Fibroblast of skin of left biceps (primary cell): ENCODE measurements around the gene SIRT2.
A peak's percentile ranks its signal among the peaks of the same experiment; 100 is the strongest.
"Not testable (repeated sequence)": the region's sequence is repeated elsewhere in the genome, so short reads cannot be mapped to it uniquely, and the experiment has no call there.

ENCODE experiments used
- DNase-seq, 2 experiments: peaks; one replicate each; pipeline ENCODE4 v3.0.0-alpha.2; 2013; ENCODE audit warnings: low read depth in 2 of 2

The SIRT2 gene

GRCh38 chr19:38869160-38869835 lies 30.1 kb downstream of the SIRT2 start:
- DNase-seq, result no peak

GRCh38 chr19:38868551-38868950 lies 30.9 kb downstream of the SIRT2 start:
- no peak for DNase-seq

- DNase-seq, result no peak
These were observed 32.1 kb downstream of the SIRT2 start for GRCh38 chr19:38867171-38867780.

- DNase-seq, result no peak
These were observed 36.9 kb downstream of the SIRT2 start for GRCh38 chr19:38862321-38863059.

DNA sequence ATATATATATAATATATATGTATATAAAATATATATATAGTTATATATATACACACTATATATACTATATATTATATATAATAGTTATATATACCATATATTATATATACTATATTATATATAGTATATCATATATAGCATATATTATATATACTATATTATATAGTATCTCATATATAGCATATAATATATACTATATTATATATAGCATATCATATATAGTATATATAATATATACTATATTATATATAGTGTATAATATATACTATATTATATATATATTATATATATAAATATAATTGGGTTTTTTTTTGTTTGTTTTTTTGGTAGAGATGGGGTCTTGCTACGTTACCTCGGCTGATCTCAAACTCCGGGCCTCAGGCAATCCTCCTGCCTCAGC lies 38.0 kb downstream of the SIRT2 start:
- no peak for DNase-seq

GRCh38 chr19:38859631-38860204 lies 39.7 kb downstream of the SIRT2 start:
- DNase-seq, result not testable (repeated sequence)

DNA sequence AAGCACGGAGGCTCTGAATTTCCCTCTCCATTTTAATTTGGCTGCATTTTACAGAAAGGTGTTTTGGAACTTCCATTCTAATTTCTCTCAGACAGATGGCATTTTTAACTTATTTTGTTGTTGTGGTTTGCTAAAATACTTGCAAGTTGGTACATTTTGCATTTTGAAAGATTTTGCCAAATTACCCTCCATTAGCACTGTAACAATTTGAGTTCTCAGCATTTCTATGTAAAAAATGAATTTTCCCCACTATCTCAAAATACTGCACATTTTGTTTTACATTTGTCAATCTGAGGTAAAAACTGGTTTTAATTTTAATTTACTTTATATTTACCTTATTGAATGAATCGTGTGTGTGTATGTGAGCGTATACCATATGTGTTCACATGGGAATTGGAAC lies 42.6 kb downstream of the SIRT2 start:
- DNase-seq, result no peak

DNA sequence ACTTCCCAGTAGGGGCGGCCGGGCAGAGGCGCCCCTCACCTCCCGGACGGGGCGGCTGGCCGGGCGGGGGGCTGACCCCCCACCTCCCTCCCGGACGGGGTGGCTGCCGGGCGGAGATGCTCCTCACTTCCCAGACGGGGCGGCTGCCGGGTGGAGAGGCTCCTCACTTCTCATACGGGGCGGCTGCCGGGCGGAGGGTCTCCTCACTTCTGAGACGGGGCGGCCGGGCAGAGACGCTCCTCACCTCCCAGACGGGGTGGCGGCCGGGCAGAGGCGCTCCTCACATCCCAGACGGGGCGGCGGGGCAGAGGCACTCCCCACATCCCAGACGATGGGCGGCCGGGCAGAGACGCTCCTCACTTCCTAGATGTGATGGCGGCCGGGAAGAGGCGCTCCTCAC lies 43.7 kb downstream of the SIRT2 start:
- not testable (repeated sequence) for DNase-seq

DNA sequence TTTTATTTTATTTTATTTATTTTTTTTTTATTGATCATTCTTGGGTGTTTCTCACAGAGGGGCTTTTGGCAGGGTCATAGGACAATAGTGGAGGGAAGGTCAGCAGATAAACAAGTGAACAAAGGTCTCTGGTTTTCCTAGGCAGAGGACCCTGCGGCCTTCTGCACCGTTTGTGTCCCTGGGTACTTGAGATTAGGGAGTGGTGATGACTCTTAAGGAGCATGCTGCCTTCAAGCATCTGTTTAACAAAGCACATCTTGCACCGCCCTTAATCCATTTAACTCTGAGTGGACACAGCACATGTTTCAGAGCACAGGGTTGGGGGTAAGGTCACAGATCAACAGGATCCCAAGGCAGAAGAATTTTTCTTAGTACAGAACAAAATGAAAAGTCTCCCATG lies 44.5 kb downstream of the SIRT2 start:
- DNase-seq, result not testable (repeated sequence)

DNA sequence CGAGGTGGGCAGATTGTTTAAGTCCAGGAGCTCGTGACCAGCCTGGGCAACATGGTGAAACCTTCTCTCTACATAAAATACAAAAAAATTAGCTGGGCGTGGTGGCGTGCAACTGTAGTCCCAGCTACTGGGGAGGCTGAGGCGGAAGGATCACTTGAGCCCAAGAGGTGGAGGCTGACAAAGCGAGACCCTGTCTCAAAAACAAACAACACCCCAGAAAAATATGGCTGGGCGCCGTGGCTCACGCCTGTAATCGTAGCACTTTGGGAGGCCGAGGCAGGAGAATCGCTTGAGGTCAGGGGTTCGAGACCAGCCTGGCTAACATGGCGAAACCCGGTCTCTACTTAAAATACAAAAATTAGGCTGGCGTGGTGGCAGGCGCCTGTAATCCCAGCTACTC lies 46.2 kb downstream of the SIRT2 start:
- no peak for DNase-seq

DNA sequence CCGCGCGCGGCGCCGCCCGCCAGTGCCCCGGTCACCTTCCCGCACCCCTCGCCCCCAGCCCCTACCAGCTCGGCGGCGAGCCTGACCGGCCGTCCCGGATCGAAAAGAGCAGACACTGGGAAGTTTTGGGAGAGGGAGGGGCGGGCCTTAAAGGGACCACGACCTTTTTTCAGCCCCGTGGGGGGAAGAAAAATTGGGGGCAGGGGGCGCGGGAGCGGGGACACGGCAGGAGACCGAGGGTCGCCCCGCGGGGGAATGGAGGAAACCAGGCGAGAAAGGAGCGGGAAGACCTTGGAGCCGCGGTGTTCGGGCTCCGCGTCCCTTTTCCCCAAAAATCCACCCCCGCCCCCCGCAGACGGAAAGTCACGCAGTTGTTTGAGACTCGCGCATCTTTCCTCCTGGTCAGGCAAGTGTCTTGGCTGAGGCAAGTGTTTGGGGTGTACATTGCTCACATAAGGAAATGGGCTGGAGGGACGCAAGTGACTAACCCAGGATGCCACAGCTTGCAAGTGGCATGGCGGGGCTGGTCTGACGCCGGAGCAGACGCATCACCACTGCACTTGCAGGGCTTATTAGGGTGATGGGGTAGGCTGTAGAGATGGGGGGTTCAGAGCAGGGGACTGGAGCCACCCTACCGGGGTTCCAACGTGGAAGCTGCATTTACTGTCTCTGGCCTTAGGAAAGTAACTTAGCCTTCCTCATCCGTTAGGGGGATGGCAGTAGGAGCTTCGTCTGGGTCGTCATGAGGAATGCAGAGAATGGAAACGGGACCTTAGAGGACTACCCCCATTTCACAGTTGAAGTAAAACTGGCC lies 47.0 kb downstream of the SIRT2 start:
- DNase-seq, result no peak

DNA sequence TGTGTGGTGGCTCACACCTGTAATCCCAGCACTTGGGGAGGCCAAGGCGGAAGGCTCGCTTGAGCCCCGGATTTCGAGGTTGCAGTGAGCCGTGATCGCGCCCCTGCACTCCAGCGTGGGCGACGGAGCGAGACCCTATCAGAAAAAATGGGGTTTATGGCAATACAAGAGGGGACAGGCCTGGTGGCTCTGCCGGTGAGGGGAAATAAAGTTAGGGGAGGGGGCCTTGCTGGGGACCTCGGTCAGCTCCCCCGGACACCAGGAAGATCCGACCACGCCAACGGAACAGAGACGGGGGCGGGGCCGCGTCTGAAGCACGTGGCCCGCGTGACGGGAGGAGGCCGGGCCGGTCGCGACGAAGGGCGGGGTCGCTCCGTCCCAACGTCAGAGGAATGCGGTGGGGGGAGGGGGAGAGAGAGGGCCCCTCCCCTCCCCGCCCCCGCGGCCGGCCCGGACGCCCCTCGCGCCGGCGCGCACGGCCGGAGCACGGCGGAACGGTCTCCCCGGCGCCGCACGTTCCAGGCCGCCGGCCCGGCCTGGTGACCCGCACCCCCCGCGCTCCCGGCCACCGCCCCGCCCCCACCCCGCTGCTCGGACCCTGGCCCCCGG lies 47.7 kb downstream of the SIRT2 start:
- peak; percentile 78 to 82 for DNase-seq

DNA sequence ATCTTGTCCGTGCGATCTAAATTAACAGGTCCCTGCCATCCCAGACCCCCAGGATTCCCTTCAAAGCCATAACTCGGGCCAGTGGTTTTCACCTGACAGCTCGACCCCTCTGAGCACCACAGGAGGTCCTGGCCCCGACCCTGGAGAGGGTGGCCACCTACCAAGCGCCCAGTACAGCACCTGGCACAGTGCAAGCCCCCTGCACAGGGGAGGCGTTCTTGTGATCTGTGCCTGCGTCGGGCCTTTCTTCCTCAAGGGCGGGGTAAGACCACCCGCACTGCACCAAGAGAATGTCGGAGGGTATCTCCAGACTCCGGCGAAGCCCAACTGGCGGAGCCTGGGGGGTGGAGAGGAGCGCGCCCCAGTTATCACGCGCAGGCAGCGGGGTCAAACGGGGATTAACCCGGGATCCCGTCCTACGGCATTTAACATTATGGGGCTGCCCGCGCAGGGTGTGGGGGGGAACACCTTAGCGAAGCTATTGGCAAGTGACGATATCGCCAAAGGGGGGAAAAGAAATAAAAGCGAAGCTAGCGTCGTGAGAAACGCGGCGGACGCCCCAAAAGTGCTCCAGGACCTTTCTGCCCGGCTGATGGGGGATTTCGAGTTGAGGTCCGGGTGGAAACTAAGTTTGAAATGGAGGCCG lies 48.3 kb downstream of the SIRT2 start:
- DNase-seq, result no peak

GRCh38 chr19:38850436-38850975 lies 48.9 kb downstream of the SIRT2 start:
- peak; percentile 100 for DNase-seq

GRCh38 chr19:38849860-38850435 lies 49.5 kb downstream of the SIRT2 start, which contains the start of gene HNRNPL:
Gene HNRNPL, minus strand, starts transcription at chr19:38849986. Its CDS starts 20 bp downstream, at chr19:38849966.
- no peak for DNase-seq

DNA sequence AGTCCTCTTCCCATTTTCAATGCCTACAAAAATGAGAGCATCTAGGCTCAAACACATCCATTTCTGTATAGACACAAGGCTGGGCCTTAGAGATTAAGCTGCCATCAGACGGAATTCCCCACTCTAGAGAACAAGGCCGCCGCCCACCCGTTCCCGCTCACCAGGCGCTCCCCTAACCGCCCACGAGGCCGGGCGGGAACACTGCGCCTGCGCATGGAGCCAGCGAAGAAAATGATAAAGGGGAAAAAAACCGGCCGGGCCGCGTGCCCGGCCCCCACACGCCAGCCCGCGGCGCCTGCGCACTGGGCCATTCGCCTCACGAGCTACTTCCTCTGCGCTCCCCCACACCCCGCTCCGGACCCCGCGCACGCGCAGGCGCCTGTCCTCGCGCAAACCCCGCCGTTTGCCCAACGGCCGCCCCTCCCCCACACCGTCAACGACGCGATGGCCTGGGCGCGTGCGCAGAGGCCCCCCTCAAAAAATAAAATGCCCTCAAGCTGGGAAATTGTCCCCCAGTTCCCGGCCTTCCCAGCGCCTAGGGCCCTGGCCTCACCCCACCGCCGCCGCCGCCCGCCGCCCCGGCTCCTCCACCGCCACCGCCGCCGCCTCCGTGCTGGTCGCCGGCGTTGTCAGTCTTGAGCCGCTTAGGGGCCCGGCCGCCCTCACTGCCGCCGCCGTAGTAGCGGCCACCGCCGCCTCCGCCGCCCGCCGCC lies 50.1 kb downstream of the SIRT2 start:
- peak; percentile 87 to 89 for DNase-seq

- no peak for DNase-seq
These were observed 50.9 kb downstream of the SIRT2 start for GRCh38 chr19:38848299-38849146.

- no peak for DNase-seq
These were observed 53.3 kb downstream of the SIRT2 start for GRCh38 chr19:38846097-38846496.
